HUES64 (cell line): ENCODE measurements around the gene A2ML1.
"Not testable (repeated sequence)": the region's sequence is repeated elsewhere in the genome, so short reads cannot be mapped to it uniquely, and the experiment has no call there.

ENCODE experiments used
- H3K27ac ChIP-seq: 2 replicates; pipeline ENCODE4 v1.7.0; 2013; ENCODE audit warnings: low read depth, low read length, inconsistent platforms
- H3K27me3 ChIP-seq: 2 replicates; pipeline ENCODE4 v1.6.1; 2013; ENCODE audit warnings: mild to moderate bottlenecking, low read length; ENCODE audit not compliant: insufficient read depth
- H3K36me3 ChIP-seq: 2 replicates; pipeline ENCODE4 v1.6.1; 2013; ENCODE audit warnings: mild to moderate bottlenecking, low read length; ENCODE audit not compliant: insufficient read depth
- H3K4me1 ChIP-seq: 2 replicates; pipeline ENCODE4 v1.6.1; 2013; ENCODE audit warnings: mild to moderate bottlenecking, low read length, moderate library complexity; ENCODE audit not compliant: insufficient read depth
- H3K4me3 ChIP-seq: 2 replicates; pipeline ENCODE4 v1.5.1; 2013; ENCODE audit warnings: mild to moderate bottlenecking, low read length, moderate library complexity
- H3K9ac ChIP-seq: 2 replicates; pipeline ENCODE4 v1.6.1; 2013; ENCODE audit warnings: mild to moderate bottlenecking, low read depth, low read length
- H3K9me3 ChIP-seq: 2 replicates; pipeline ENCODE4 v1.6.1; 2013; ENCODE audit warnings: low read depth, low read length; ENCODE audit not compliant: insufficient read depth
- WGBS: fragments of 150-250, 120-280 bp; methylation state at CpG from one replicate; pipeline ENCODE4 v1.1.7; 2013; ENCODE audit warnings: missing lambda C conversion rate; 5-methylcytosine and 5-hydroxymethylcytosine counted together

A2ML1 gene

DNA sequence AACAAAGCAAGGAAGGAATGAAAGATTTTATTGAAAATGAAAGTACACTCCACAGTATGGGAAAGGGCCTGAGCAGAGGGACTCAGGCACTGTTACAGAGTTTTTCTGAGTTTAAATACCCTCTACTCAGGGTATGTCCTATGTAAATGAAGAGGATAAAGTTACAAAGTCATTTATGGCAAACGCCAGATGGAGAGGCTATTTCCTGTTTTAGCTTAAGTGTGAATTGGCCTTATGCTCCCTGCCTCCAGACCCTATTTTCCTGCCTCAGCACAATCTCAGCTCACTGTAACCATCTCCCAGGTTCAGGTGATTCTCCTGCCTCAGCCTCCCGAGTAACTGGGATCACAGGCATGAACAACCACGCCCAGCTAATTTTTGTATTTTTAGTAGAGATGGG lies 85.1 kb downstream of the A2ML1 start:
- H3K27ac ChIP-seq, result peak overlapping the region; percentile 71
- WGBS, result 65% methylated on average over 3 of the region's 3 CpGs
- H3K4me3 ChIP-seq, result no peak overlapping the region
- H3K4me1 ChIP-seq, result peaks cover 57% of the 10 kb centered on the region
- H3K9ac ChIP-seq, result 0 out of 2 replicates have a peak overlapping the region, but pooled peaks have one; percentile 32
- H3K9me3 ChIP-seq, result no peaks in the 10 kb centered on the region
- H3K36me3 ChIP-seq, result no peaks in the 10 kb centered on the region
- H3K27me3 ChIP-seq, result no peaks in the 10 kb centered on the region

DNA sequence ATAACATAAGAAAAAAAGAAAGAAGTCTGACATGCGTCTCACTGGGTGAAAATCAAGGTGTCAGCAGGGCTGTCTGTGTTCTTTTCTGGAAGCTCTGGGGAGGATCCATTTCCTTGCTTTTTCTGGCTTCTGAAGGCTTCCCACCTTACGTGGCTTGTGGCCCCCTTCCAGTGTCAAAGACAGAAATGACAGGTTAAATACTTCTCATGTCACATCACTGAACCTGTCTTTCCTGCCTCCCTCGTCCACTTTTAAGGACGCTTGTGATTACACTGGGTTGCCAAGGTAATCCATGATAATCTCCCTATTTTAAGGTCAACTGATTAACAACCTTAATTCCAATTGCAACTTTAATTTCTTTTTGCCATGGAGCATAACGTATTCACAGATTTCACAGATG lies 87.3 kb downstream of the A2ML1 start:
- peak overlapping the region; percentile 96 for H3K27ac ChIP-seq
- peak overlapping the region; percentile 28 for H3K9ac ChIP-seq
- H3K4me3 ChIP-seq, result no peak overlapping the region
- no peaks in the 10 kb centered on the region for H3K36me3 ChIP-seq
- H3K4me1 ChIP-seq, result peaks cover 67% of the 10 kb centered on the region
- H3K9me3 ChIP-seq, result no peaks in the 10 kb centered on the region
- 85% methylated on average over 5 of the region's 5 CpGs for WGBS
- H3K27me3 ChIP-seq, result no peaks in the 10 kb centered on the region

DNA sequence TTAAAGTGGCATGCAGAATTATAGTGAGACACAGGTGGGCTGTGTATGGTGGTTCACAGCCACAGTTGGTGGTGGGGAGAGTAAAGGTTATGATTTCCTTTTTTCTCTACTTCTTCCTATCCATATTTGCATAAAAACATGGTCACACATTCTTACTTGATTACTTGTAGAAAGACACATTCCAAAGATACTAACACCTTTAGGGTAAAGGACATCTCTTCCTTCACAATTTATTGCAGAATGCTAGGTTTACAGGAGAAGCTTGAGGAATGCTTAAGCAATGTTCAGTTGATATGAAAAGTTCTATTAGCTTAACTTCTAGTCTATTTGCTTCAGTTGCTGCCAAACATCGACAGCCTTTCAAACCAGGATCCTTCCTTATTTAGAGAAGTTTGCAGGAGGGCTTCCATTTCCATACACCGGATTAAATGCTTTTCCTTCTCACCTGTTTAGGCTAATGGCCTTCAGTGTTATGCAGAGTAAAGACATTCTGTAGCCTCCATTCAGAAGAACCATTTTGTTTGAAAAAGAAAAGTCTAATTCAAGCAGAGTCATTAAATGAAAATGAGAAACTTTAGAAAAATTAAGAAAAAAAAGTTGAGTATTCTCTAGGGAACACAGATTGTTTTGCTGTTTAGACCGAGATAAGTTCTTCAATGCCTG lies 89.3 kb downstream of the A2ML1 start:
- H3K27ac ChIP-seq, result peak overlapping the region; percentile 96
- no peaks in the 10 kb centered on the region for H3K27me3 ChIP-seq
- peaks cover 51% of the 10 kb centered on the region for H3K4me1 ChIP-seq
- WGBS, result 3% methylated on average over 3 of the region's 3 CpGs
- H3K36me3 ChIP-seq, result peaks cover 4% of the 10 kb centered on the region; the same call in 1 of the 2 replicates
- peak overlapping the region; percentile 81 for H3K4me3 ChIP-seq
- H3K9me3 ChIP-seq, result no peaks in the 10 kb centered on the region
- H3K9ac ChIP-seq, result peak overlapping the region; percentile 94

DNA sequence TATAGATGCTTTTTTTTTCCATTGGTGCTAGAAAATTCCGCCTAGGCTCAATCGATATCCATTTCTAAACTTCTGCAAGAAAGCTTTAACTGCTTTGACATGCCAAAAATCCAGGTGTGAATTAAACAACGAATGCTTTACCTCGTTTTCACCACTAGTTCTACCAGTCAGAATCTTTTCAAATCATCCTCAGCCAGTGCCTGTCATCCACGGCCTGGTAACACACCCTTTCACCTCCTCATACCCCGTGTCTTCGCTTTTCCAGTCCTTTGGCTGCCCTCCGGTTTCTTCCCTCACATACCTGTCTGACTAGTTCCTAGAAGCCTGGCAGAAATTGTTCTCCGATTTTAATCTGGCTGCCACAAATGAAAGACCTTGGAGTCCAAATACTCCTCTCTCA lies 90.5 kb downstream of the A2ML1 start:
- Histone ChIP-seq H3K4me3 (peak overlapping the region; percentile 81), H3K27ac (peak overlapping the region; percentile 96), H3K36me3 (peaks cover 16% of the 10 kb centered on the region), H3K9me3 (no peaks in the 10 kb centered on the region), H3K27me3 (no peaks in the 10 kb centered on the region), H3K9ac (peak overlapping the region; percentile 94), H3K4me1 (peaks cover 52% of the 10 kb centered on the region)
- 9% methylated on average over 9 of the region's 9 CpGs for WGBS

DNA sequence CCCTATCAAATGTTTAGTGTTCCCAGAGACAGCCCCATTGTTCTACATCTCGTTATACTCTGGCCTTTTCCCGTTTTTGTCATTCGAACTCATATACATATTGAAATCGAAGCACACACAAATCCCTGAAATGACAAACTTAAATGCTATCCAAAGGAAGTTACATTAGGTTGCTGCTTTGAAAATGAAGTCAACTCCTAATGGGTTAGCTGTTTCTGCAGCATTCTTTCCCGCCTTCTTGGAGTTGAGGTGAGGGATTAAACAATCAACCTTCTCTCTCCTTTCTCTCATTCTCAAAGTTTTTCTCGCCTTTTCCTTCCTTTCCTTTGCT lies 91.2 kb downstream of the A2ML1 start:
- 3% methylated on average over 5 of the region's 6 CpGs for WGBS
- Histone ChIP-seq H3K27ac (peak overlapping the region; percentile 96), H3K4me1 (peaks cover 54% of the 10 kb centered on the region), H3K36me3 (peaks cover 23% of the 10 kb centered on the region), H3K4me3 (peak overlapping the region; percentile 81), H3K9ac (peak overlapping the region; percentile 94), H3K9me3 (no peaks in the 10 kb centered on the region), H3K27me3 (no peaks in the 10 kb centered on the region)

DNA sequence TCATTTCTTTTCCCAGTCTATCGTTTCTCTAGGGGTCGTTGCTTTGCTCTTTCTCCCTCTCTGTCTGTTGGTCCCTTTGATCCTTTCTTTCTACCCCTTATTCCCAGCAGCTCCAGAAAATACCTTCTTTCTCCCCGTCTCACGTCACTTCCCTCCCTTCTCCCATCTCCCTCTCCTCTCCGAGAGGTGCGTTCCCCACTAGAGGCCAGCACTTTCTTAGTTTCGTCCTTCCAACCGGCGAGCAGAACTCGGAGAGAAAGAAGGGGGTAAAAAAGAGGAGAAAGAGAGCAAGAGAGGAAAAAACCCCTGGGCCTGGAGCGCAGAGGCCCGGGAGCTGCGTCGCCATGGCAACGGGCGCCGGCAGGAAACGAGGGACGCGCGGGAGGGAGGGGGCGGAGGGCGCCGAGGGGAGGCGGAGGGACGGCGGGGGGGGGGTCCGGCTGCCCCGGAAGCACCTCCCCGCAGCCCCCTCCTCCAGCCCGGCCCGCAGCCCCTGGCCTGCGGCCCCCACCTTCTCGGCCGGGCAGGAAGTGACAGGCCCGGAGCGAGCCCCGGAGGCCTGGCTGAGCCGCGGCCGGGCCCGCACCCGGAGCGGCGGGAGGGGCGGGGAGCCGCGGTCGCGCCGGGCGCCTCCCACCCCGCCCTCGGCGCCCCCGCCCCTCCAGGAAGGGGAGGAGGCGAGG lies 91.8 kb downstream of the A2ML1 start, which contains the start of gene PHC1:
Gene PHC1, plus strand, starts transcription at position 477 of the 683 bp plus-strand sequence. CDS start 3,169 bp downstream, outside the sequence.
- H3K4me3 ChIP-seq, result peak within 1 kb of the TSS; percentile 100
- peak within 1 kb of the TSS; percentile 96 for H3K27ac ChIP-seq
- H3K4me1 ChIP-seq, result peaks cover 54% of the 10 kb centered on the region
- under 1% methylated on average over 27 of the region's 57 CpGs for WGBS
- H3K9me3 ChIP-seq, H3K27me3 ChIP-seq: not testable (repeated sequence)
- H3K9ac ChIP-seq, result peak within 1 kb of the TSS; percentile 94
- H3K36me3 ChIP-seq, result peaks cover 28% of the 10 kb centered on the region

DNA sequence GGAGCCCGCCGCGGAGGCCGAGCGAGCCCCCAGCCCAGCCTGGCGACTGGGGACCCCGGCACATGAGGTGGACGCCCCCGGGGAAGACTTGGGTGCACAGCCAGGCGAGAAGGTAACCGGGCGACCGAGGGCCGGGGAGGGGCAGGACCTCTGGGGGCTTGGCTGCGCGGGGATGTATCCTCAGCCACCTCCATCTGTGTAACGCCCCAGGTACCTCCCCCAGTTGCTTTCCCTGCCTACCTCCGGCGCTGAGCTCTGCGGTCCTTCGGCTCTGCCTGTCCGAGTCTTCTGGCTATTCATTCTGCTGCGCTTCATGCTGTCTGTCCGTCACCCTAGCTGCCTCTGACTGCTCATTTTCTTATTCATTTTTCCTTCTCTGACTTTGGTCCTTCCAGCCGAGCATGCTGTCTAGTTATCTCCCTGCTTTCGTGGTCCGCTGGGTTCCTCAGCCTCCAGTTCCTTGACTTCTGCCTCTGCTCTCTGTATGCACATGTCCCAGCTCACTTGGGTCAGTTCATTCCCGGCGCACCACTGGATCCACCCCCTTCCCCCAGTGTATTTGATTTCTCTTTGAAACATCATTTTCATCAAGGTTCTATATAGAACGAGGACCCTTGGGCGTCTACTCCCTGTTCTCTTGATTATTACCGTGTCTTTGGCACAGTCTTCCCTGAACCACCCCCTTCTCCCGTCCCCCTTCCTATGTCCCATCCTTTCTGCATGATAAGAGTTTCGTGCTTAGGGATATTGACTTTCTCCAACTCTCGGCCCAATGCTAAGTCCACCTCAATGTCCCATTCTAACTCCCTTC lies 92.5 kb downstream of the A2ML1 start:
- Histone ChIP-seq H3K36me3 (peaks cover 35% of the 10 kb centered on the region), H3K4me3 (peak overlapping the region; percentile 100), H3K27ac (peak overlapping the region; percentile 70), H3K27me3 (no peaks in the 10 kb centered on the region), H3K4me1 (peaks cover 51% of the 10 kb centered on the region), H3K9me3 (no peaks in the 10 kb centered on the region), H3K9ac (peak overlapping the region; percentile 91)
- WGBS, result under 1% methylated on average over 30 of the region's 35 CpGs

DNA sequence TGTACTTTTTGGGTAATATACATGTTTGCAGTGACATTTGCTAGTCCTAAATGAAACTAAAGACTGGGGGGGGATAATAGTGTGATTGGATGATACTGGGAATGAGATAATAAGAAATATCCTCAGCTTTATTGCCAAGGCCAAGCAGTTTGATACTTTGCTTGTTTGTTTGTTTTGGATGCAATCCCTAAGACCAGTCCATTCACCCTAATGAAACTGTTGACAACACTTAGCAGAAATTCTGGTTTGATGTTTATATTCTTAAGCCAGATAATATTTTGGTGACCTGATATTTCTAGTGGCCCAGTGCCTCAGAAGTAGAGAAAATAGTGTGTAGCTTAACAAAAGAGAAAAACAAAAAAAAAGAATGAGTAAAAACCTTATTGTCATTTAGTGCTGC lies 93.7 kb downstream of the A2ML1 start:
- no peaks in the 10 kb centered on the region for H3K27me3 ChIP-seq
- peak overlapping the region; percentile 100 for H3K4me3 ChIP-seq
- peaks cover 47% of the 10 kb centered on the region for H3K36me3 ChIP-seq
- peaks cover 39% of the 10 kb centered on the region for H3K4me1 ChIP-seq
- H3K27ac ChIP-seq, result peak overlapping the region; percentile 70; the same call in 1 of the 2 replicates
- H3K9me3 ChIP-seq, result no peaks in the 10 kb centered on the region
- H3K9ac ChIP-seq, result peak overlapping the region; percentile 91

DNA sequence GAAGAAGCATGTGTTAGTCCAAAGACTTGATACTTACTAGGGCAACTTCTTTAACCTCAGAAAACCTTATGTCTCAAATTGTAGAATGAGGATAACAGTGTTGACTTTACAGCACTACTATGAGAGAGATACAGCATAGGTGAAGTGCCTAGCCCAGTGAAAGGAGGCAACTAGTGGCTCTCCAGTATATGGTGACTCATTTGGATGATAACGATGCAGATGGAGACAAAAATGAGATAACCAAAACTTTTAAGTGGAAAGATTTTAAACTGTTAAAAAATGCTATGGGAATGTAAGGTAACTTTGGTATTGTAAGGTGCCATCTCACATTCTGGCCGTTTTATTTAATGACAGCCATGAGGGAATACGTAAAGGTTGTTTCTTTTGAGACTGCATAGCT lies 94.6 kb downstream of the A2ML1 start:
- Histone ChIP-seq H3K4me1 (peaks cover 31% of the 10 kb centered on the region), H3K9ac (peak overlapping the region; percentile 91), H3K27me3 (no peaks in the 10 kb centered on the region), H3K36me3 (peaks cover 56% of the 10 kb centered on the region), H3K4me3 (peak overlapping the region; percentile 100), H3K9me3 (no peaks in the 10 kb centered on the region), H3K27ac (no peak overlapping the region)
- WGBS, result 68% methylated on average over 3 of the region's 3 CpGs

DNA sequence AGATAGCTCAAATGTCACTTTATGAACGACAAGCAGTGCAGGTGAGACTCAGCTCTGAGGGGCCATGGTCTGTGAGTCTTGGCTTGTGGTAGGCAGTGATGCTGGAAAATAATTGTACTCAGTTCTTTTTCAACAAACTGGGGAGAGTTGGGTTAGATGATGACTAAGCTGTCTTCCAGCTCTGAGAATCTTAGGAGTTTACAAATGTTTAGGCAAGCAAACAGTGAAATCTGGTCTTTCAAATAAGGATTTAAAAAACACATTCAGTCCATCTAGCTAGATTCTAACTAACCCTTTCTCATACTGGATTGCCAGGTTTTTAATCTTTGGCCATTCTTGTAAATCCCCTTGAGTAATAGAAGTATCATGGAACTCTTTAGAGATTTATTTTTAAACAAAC lies 95.3 kb downstream of the A2ML1 start:
- Histone ChIP-seq H3K9ac (no peak overlapping the region), H3K4me1 (peaks cover 24% of the 10 kb centered on the region), H3K27me3 (no peaks in the 10 kb centered on the region), H3K9me3 (no peaks in the 10 kb centered on the region), H3K27ac (no peak overlapping the region), H3K36me3 (peaks cover 63% of the 10 kb centered on the region), H3K4me3 (peak overlapping the region; percentile 100)
- 56% methylated on average over 1 of the region's 1 CpG for WGBS

DNA sequence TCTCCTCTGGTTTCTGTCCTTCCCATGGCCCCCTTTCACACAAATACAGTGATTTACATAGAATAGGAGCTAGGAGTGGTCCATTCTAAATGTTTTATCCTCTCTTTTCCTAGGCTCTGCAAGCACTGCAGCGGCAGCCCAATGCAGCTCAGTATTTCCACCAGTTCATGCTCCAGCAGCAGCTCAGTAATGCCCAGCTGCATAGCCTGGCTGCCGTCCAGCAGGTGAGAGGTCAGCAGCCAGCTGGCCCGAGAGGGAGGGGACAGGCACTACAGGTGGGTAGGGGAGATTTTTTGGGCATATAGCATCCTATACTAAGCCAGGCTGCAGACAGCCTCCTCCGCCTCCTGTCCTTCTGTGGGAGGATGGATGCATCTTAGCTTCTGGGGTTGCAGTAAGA lies 97.2 kb downstream of the A2ML1 start:
- H3K4me1 ChIP-seq, result peaks cover 17% of the 10 kb centered on the region
- H3K9ac ChIP-seq, H3K9me3 ChIP-seq, H3K4me3 ChIP-seq, H3K27me3 ChIP-seq, H3K27ac ChIP-seq: not testable (repeated sequence)
- WGBS, result 93% methylated on average over 4 of the region's 4 CpGs
- H3K36me3 ChIP-seq, result peaks cover 82% of the 10 kb centered on the region
